KOPT-K1 (cell line): Measurements from ENCODE around the gene LSM7.

Source experiments
- H3K27ac ChIP-seq: fragments of 200-600 bp; sonication (generic); 2 replicates; pipeline ENCODE4 v1.5.1; 2016; ENCODE audit warnings: antibody characterized with exemption, mild to moderate bottlenecking, low read depth, low read length; ENCODE audit not compliant: poor library complexity, severe bottlenecking
- H3K36me3 ChIP-seq: fragments of 200-600 bp; sonication (generic); 2 replicates; pipeline ENCODE4 v1.5.1; 2017; ENCODE audit warnings: antibody characterized with exemption, mild to moderate bottlenecking, low read length, moderate library complexity; ENCODE audit not compliant: insufficient read depth
- H3K9me3 ChIP-seq: fragments of 200-600 bp; sonication (generic); 2 replicates; pipeline ENCODE4 v1.5.1; 2017; ENCODE audit warnings: antibody characterized with exemption, low read length, mild to moderate bottlenecking; ENCODE audit not compliant: insufficient read depth, poor library complexity, severe bottlenecking

LSM7 gene

DNA sequence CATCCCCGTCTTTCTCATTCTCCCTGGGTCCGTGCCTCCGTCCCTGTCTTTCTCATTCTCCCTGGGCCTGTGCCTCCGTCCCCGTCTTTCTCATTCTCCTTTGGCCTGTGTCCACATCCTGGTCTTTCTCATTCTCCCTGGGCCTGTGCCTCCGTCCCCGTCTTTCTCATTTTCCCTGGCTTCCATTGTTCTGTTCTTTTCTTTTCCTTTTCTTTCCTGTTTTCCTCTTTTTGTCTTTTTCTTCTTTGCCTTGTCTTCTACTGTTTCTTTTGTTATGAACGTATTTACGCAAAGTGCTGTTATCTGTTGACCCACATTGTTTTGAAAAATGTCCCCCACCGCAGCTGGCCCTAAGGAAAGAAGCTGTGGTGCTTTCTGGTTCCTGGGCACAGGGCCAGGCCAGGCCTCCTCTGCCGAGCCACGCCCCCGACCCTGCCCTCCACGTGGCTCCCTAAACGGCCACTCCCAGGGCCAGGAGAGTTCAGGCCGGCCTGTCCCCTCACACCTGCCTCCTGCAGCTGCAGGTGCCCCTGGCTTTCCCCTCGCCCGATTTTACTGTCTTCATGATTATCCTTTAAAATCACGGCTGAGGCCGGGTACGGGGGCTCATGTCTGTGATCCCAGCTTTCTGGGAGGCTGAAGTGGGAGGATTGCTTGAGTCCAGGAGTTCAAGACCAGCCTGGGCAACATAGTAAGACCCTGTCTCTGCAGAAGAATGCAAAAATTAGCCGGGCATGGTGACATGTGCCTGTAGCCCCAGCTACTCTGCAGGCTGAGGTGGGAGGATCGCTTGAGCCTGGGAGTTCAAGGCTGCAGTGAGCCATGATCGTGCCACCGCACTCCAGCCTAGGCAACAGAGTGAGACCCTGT is 17.6 kb upstream of the LSM7 start:
- Histone ChIP-seq H3K36me3 (peaks cover 56% of the 10 kb centered on the region), H3K9me3 (no peaks in the 10 kb centered on the region), H3K27ac (no peak overlapping the region)

DNA sequence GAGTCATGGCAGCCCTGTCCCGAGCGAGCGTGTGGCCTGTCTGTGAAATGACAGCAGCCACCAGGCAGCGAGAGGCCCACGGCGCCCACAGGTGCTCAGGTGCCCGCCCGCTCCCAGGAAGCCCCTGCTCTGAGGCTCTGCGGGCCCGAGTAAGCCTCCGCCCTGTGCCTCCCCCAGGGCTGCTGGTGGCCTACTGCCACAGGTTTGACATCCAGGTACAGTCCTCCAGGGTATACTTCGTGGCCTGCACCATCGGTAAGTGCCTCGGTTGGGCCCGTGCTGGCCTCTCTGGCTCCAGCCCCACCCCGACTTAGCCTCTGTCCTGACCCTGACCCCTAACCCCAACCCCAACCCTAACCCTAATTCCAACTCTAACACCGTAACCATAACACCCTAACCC is 16.7 kb upstream of the LSM7 start:
- Histone ChIP-seq H3K36me3 (peaks cover 59% of the 10 kb centered on the region), H3K9me3 (no peaks in the 10 kb centered on the region), H3K27ac (no peak overlapping the region)

DNA sequence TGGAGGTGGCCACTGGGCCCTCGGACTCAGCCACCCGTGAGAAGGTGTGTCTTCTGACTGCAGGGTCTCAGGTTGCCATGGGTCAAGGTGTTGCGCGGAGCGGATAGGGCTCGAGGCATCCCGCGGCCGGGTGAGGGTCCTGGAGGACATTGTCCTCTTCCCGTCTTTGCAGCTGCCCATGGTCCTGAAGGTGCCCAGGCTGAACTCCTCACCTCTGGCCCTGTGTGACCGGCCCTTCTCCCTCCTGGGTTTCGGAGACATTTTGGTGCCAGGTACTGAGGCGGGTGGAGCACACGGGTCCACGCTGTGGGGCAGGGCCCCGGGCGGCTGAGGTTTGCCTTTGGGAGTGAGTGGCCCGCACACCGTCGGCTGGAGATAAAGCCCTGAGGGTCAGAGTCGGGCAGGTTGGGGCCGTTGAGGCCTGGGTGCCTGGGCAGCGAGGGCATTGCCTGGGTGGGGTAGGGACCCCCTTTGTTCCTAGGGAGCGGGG is 16.0 kb upstream of the LSM7 start:
- Histone ChIP-seq H3K36me3 (peaks cover 60% of the 10 kb centered on the region), H3K9me3 (no peaks in the 10 kb centered on the region), H3K27ac (no peak overlapping the region)

DNA sequence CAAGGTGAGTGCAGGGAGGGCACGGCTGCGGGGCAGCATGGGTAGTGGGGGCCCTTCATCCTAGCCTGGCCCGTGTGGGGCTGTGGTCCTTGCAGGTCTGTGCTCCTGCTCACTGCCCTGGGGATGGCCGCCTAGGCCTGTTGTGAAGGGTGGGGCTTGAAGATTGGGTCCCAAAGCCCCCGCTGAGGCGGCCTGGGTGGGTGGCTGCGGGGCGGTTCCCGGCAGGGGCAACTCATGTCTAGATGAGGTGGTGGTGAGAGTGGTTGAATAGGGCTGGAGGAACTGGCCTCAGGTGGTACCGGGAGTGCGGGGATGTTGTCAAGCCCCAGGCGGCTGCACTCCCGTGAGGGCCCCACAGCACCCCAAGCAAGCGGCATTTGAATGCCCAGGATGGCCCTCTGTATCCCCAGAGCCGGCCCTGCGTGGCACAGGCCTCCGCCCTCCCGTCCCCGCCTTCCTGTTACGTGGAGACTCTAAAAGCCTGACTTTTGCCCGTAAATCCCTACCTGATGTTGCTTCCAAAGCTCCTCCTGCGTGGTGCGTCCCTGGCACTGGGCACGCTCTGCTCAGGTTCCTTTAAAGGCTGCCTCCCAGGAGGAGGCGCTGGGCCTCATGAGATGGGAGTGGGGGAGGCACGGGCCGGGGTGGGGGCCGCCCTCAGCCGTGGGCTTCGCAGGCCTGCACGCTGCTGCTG is 15.1 kb upstream of the LSM7 start:
- Histone ChIP-seq H3K36me3 (peaks cover 56% of the 10 kb centered on the region), H3K9me3 (no peaks in the 10 kb centered on the region), H3K27ac (no peak overlapping the region)

DNA sequence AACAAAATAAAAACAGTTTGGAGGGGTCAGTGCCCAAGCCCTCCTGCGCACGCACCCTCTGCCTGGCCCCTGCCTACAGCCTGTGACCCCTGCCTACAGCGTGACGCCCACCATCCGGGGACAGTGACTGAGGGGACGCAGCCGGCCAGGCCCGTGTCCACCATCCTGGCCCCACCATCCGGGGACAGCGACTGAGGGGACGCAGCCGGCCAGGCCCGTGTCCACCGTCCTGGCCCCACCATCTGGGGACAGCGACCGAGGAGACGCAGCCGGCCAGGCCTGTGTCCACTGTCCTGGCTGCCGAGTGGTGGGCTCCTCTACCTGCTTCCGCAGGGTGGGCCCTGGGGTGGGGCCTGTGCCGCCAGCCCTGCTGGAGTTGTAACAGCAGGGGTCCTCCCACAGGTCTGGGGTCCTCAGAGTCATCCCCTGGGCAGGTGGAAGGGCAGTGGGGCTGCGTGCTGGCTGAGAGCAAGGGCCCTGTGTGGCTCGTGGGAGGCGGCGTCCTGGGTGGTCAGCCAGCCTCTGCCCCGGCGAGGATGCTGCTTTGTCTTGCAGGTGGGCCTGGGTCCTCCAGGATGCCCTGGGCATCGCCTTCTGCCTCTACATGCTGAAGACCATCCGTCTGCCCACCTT is 14.4 kb upstream of the LSM7 start:
- no peak overlapping the region for H3K27ac ChIP-seq
- H3K36me3 ChIP-seq: peaks cover 56% of the 10 kb centered on the region
- no peaks in the 10 kb centered on the region for H3K9me3 ChIP-seq

DNA sequence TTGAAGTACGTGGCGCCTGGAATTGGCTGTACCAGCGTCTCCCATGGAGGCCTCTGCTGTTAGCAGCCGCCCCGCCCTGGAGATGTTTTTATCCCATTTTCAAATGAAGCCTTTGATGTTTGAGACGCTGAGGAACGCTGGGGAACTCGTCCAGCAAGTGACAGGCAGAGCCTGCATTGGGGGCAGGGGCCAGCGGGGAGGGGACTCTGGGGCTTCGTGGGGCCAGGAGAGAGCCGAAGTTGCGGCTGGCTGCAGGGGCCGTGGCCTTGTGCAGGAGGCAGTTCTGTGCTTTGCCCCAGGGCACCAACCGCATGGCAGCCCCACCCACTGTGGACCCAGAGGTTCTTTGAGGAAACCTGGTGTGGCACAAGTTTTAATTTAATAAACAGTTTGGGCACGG is 13.6 kb upstream of the LSM7 start:
- H3K27ac ChIP-seq: no peak overlapping the region

DNA sequence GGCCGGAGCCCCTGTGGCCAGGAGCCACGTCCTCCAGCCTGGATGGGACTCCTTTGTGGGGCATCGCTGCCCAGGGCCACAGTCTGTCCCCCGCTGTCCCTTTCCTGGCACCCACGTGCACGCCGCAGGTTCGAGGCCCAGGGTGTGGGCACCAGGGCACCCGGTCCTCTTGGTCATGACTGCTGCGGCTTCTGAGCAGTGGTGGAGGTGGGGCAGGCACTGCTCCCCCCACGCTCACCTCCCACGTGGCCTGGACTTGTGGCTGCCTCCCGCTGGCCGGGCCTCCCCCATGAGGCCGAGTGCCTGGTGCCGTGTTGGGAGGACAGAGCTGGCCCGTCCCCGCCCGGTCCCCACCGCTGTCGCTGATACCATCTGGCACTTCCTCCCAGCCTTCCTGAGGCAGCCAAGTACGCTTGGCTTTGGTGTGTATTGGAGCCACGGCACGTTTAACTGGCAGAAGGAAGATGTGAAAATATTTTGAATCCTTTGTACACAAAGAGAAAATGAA is 12.9 kb upstream of the LSM7 start:
- Histone ChIP-seq H3K9me3 (no peaks in the 10 kb centered on the region), H3K36me3 (peaks cover 50% of the 10 kb centered on the region), H3K27ac (no peak overlapping the region)

More for the DNA sequence above, 13.6 kb upstream of the LSM7 start:
- H3K9me3 ChIP-seq: no peaks in the 10 kb centered on the region
- peaks cover 56% of the 10 kb centered on the region for H3K36me3 ChIP-seq

DNA sequence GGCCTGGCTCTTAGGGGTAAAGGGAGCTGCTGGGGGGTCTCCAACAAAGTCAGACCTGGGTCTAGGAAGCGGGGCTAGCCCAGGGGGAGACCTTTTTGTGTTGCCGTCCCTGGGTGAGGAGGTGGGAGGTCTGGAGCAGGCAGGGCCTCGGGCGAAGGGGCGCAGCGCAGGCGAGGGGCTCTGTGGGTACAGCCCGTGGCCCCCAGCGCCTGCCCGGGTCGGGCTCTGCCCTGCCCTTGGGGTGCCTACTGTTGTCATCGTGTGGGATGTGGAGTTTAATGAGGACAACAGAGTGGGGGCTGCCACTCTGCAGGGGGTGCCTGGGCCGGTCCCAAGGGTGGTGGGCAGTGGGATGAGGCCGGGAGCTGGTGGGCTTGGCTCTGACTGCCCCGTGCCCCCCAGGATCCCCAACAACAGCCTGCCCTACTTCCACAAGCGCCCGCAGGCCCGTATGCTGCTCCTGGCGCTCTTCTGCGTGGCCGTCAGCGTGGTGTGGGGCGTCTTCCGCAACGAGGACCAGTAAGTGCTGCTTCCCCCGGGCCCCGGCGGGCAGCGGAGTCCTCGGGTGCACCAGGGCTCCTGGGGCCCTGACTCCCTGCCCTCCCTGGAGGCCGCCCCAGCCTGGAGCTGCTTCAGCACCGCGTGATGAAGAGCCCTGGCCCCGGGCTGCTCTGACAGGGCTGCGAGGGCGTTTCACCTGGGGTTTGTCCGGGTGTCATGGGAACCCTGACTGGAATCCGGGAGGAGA is 12.3 kb upstream of the LSM7 start:
- peaks cover 43% of the 10 kb centered on the region for H3K36me3 ChIP-seq
- H3K9me3 ChIP-seq: no peaks in the 10 kb centered on the region
- no peak overlapping the region for H3K27ac ChIP-seq

DNA sequence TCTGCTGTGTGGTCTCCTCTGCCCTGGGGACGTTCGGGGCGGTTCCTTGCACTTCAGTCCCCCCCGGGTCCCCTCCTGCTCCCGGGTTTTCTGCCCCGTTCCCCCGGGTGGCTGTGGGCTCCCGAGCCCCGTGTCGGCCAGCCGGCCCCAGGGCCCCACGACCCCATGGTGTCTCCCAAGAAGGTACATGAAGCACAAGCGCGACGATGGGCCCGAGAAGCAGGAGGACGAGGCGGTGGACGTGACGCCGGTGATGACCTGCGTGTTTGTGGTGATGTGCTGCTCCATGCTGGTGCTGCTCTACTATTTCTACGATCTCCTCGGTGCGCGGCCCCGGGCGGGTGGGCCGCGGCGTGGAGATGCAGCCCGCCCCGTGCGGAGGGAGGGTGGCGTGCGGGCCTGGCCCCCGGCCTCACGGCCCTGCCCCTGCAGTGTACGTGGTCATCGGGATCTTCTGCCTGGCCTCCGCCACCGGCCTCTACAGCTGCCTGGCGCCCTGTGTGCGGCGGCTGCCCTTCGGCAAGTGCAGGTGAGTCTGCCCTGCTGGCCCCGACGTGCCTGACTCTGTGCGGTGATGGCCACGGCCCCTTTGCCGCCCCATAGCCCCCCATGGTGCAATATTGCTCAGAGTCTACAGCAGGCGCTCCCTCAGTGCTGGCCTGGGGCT is 11.4 kb upstream of the LSM7 start:
- peaks cover 36% of the 10 kb centered on the region for H3K36me3 ChIP-seq
- H3K27ac ChIP-seq: no peak overlapping the region
- H3K9me3 ChIP-seq: no peaks in the 10 kb centered on the region

DNA sequence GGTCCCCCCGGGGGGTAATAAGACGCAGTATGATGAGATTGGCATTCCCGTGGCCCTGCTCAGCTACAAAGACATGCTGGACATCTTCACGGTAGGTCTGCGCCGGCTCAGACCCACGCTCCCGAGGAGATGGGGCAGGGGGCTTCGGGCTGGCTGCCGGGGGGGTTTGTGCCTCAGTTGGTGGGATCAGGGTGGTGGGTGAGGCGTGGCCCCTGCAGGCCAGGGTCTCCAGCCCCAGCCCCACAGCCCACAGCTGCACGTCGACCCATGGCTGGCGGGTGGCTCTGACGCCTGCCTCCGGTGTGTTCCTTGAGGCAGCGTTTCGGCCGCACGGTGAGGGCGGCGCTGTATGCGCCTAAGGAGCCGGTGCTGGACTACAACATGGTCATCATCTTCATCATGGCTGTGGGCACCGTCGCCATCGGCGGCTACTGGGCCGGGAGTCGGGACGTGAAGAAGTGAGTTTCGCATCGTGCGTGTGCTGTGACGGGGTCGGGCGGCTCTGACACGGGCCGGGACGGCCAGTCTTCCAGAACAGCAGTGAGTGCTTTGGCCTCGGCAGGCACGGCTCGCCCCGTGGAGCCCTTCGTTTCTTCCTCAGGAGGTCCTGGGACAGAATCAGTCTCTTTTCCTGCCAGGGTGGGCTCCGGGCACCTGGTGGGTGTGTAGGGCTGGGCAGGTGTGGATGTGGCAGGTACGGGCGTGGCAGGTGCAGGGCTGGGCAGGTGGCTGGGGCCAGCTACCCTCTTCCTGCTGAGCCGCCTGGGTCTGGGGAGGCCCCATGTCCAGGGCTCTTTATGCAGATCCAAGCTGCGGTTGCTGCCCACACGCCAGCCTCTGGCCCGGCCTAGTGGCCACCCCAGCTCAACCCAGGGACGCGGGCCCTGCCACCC is 10.6 kb upstream of the LSM7 start:
- peaks cover 33% of the 10 kb centered on the region for H3K36me3 ChIP-seq
- H3K27ac ChIP-seq: no peak overlapping the region
- no peaks in the 10 kb centered on the region for H3K9me3 ChIP-seq

DNA sequence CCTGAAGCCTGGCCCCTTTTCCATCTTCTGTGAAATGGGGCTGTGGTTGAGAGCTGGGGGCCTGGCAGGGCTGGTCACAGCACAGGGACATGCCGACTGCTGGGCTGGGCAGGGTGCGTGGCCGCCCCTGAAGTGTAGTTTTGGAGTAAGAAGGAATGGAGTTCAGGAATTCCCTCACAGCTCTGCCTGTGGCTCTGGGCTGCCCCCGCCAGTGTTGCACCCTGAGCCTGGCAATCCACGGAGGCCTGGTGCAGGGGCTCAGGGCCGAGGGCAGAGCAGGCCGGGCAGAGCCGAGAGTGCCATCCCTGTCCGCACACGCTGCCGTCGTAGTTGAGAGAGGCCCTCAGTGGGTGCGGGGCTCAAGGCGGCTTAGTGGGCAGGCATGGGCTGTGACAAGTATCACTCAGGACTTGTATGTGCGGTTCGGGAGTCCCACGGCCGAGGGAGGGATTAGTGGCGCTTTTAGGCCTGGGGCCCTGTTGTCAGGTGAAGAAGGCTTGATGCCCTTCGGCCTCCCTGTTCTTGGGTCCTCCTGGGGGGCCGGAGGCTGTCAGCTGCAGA is 9.7 kb upstream of the LSM7 start:
- Histone ChIP-seq H3K9me3 (no peaks in the 10 kb centered on the region), H3K27ac (no peak overlapping the region), H3K36me3 (peaks cover 33% of the 10 kb centered on the region)

DNA sequence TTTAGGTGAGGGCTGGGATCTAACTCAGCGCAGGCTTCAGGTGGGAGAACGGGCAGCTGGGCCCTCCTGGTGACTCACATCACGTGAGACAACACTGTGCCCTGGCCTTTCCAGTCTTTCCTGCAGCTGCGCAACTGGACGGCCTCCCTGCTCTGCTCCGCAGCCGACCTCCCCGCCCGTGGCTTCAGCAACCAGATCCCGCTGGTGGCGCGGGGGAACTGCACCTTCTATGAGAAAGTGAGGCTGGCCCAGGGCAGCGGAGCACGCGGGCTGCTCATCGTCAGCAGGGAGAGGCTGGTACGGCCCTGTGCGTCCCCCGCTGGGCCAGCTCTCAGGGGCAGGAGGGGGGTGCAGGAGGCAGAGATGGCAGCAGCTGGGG is 8.9 kb upstream of the LSM7 start:
- no peak overlapping the region for H3K27ac ChIP-seq
- H3K36me3 ChIP-seq: peaks cover 33% of the 10 kb centered on the region
- no peaks in the 10 kb centered on the region for H3K9me3 ChIP-seq
